Medulla oblongata (tissue), 1 donor: Measurements from ENCODE around the gene PSAPL1.

ENCODE experiments used
- DNase-seq: peaks from one replicate; pipeline ENCODE4 v3.0.0-alpha.2; 2015; ENCODE audit errors: extremely low spot score

Gene PSAPL1

DNA sequence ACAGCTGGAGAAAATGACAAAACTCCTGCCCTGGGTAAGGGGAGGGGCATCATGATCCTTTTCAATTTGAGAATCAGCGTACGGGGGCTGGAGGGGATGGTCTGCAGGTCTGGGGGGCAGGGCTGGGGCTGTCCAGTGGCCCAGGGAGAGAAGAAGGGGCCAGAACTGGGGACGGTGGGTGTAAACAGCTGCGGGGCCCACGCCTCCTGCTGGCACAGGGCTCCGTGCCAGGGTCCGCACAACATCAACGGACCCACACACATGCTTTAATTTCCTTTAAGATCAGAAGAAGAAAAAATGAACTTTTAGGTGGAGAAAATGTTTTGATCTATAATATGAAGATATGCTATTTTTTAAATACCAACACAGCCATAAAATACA lies 52.1 kb downstream of the PSAPL1 start:
- no peak for DNase-seq

DNA sequence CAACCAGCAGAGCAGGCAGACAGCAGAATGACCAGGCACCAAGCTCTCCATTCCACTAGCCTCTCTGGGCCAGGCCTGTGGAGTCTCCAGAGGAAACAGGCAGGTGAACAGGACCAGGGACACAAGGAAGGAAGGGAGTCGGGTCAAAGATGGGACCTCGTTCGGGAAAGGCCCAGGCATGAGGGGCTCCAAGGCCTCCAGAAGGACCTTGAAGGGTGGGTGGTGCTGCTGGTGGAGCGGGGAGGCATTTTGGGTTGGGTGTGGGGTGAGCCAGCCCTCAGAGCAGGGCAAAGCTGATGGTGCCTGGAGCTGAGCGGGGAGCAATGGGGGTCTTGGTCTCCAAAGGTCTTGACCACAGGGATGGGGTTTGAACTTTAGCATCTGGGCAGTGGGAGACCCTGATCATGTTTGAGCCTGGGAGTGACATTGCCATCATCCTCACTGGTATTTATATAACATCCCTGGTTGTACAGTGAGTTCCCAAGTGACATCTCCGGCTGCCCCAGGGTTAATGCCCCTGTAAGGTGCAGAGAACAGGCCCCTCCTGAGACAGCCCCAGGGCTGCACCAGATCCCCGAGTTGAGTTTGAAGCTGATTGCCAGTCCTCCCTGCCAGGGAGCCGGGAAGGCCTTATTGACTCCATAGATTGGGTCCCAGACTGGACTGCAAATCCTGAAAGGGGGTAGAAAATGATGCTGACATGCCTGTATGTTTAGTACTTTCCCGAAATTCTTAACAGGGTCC lies 52.7 kb downstream of the PSAPL1 start:
- DNase-seq, result no peak

DNA sequence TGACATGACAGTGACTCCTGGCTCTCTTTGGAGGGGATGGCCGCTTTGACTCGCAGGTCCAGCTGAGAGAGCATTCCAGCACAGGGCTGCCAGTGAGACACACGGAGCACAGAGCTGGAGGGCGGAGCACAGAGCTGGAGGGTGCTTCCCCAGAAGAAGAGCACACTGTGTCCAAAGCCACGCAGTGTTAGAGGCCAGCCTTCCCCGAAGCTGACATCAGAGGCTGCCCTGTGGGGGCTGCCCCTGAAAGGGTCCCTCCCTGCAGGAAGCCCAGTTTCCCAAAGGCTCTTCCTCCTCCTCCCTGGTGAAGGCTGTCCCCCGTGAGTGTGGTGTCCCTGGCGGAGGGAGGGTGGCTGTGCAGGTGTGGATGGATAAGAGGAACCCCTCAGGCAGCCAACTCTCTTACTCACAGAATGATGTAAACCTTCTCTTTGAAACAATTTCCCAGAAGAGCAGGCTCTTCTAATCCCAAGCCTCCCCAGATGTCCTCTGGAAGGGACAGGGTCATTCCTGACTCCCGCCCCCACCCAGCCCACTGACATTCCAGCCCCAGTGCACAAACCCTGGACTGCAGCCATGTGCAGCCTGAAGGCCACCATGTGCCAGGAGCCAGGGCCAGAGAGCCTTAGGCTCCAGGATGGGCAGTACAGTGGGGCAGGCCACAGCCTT lies 53.4 kb downstream of the PSAPL1 start:
- DNase-seq, result no peak
